NCI-H510A (cell line): Measurements from ENCODE around the gene PPFIBP2.

Experiments used
- DNase-seq: peaks from one replicate; lab custom pipeline; 2025; lab: John Stamatoyannopoulos, UW

PPFIBP2 gene

GRCh38 chr11:7513234-7514098 is at the start of gene PPFIBP2:
Gene PPFIBP2, plus strand, starts transcription at chr11:7513999. Its CDS starts 35,477 bp downstream, at chr11:7549476.
- DNase-seq: peak; percentile 45

- DNase-seq: no peak
Observed at GRCh38 chr11:7467652-7468051, 46.1 kb upstream of the PPFIBP2 start.

GRCh38 chr11:7469351-7469865 is 44.4 kb upstream of the PPFIBP2 start:
- DNase-seq: no peak

GRCh38 chr11:7471071-7471470 is 42.7 kb upstream of the PPFIBP2 start:
- no peak for DNase-seq

- DNase-seq: no peak
Observed at GRCh38 chr11:7473717-7474116, 40.1 kb upstream of the PPFIBP2 start.

- no peak for DNase-seq
Observed at GRCh38 chr11:7480113-7480512, 33.7 kb upstream of the PPFIBP2 start.

- DNase-seq: no peak
Observed at GRCh38 chr11:7484131-7484530, 29.7 kb upstream of the PPFIBP2 start.

GRCh38 chr11:7484645-7485044 is 29.2 kb upstream of the PPFIBP2 start:
- no peak for DNase-seq

GRCh38 chr11:7485186-7486097 is 28.4 kb upstream of the PPFIBP2 start, which contains the start of gene OLFML1:
Gene OLFML1, plus strand, starts transcription at chr11:7485506. Its CDS starts 370 bp downstream, at chr11:7485876.
- no peak for DNase-seq

- no peak for DNase-seq
Observed at GRCh38 chr11:7486098-7486780, 27.6 kb upstream of the PPFIBP2 start.

GRCh38 chr11:7486781-7487140 is 27.0 kb upstream of the PPFIBP2 start:
- no peak for DNase-seq

- DNase-seq: no peak
Observed at GRCh38 chr11:7487360-7487759, 26.4 kb upstream of the PPFIBP2 start.

GRCh38 chr11:7488681-7489080 is 25.1 kb upstream of the PPFIBP2 start:
- DNase-seq: no peak

GRCh38 chr11:7489376-7489775 is 24.4 kb upstream of the PPFIBP2 start:
- DNase-seq: no peak

- no peak for DNase-seq
Observed at GRCh38 chr11:7490054-7490453, 23.7 kb upstream of the PPFIBP2 start.

GRCh38 chr11:7490535-7490934 is 23.3 kb upstream of the PPFIBP2 start:
- DNase-seq: no peak

GRCh38 chr11:7492253-7492652 is 21.5 kb upstream of the PPFIBP2 start:
- no peak for DNase-seq

- no peak for DNase-seq
Observed at GRCh38 chr11:7493670-7494069, 20.1 kb upstream of the PPFIBP2 start.

GRCh38 chr11:7494086-7494745 is 19.6 kb upstream of the PPFIBP2 start:
- DNase-seq: no peak

GRCh38 chr11:7495882-7496551 is 17.8 kb upstream of the PPFIBP2 start:
- no peak for DNase-seq

GRCh38 chr11:7498193-7498592 is 15.6 kb upstream of the PPFIBP2 start:
- DNase-seq: no peak
